Endothelial cell of umbilical vein (primary cell): ENCODE results near the gene SLC12A9. TPM values are rescaled to one million over a fixed set of nuclear protein-coding genes. Genes with fewer than 3 reads are reported as not detected.

Experiments
- BruUV-seq: library from RNA; stranded (reverse); fragments of 400-500 nt; replicated peaks from 2 replicates; lab custom pipeline; 2021; lab: Mats Ljungman, UMichigan
- CTCF ChIA-PET: fragments of 300-600, 350-600 bp; sonication (Branson Sonifier 250); formaldehyde crosslinking; loops from one replicate; lab custom pipeline; 2021; ENCODE audit warnings: antibody characterized with exemption, inconsistent platforms; lab: Charles Lee
- POLR2A ChIA-PET: fragments of 300-600, 350-600 bp; sonication (Branson Sonifier 250); formaldehyde crosslinking; loops from one replicate; lab custom pipeline; 2021; ENCODE audit warnings: antibody characterized with exemption, inconsistent platforms; lab: Charles Lee
- DNase-seq: peaks from one replicate; pipeline ENCODE4 v3.0.0-alpha.2; 2011; ENCODE audit warnings: low read depth, low spot score
- FAIRE-seq: peaks from 2 replicates; lab custom pipeline; 2011; peaks lifted over from hg19 to GRCh38; lab: Jason Lieb, UNC
- H2AFZ ChIP-seq: 2 replicates; pipeline ENCODE4 v1.6.0; 2012; ENCODE audit warnings: low read depth, low read length, control low read depth, inconsistent platforms
- H3K27ac ChIP-seq: 2 replicates; pipeline ENCODE4 v1.5.1; 2011; ENCODE audit warnings: low read depth, mild to moderate bottlenecking, control low read depth, low read length, moderate library complexity; ENCODE audit not compliant: insufficient read depth
- H3K27me3 ChIP-seq, 2 experiments: 2 replicates each; pipeline versions ENCODE4 v1.6.0 to v1.6.1; 2011; ENCODE audit warnings: low read length in 2 of 2, mixed read lengths in 1 of 2; ENCODE audit not compliant: control insufficient read depth in 2 of 2, insufficient read depth in 2 of 2
- H3K36me3 ChIP-seq, 2 experiments: 2 replicates in 1 of 2; 3 replicates in 1 of 2; pipeline ENCODE4 v1.5.1; 2011; ENCODE audit warnings: low read length in 2 of 2, mild to moderate bottlenecking in 1 of 2, moderate library complexity in 1 of 2; ENCODE audit not compliant: control insufficient read depth in 2 of 2, insufficient read depth in 2 of 2; ENCODE audit errors: extremely low read depth in 1 of 2
- H3K4me1 ChIP-seq: 3 replicates; pipeline ENCODE4 v1.5.1; 2011; ENCODE audit warnings: mild to moderate bottlenecking, low read length; ENCODE audit not compliant: control insufficient read depth, insufficient read depth; ENCODE audit errors: extremely low read depth
- H3K4me2 ChIP-seq: 2 replicates; pipeline ENCODE4 v1.6.1; 2011; ENCODE audit warnings: low read length, control low read depth, mixed read lengths; ENCODE audit not compliant: insufficient read depth
- H3K4me3 ChIP-seq, 3 experiments: fragments of 200-600 bp in 1 of 3; sonication (generic), shearing (Covaris generic) in 1 of 3; replicated peaks in 1 of 3; 2 replicates each; pipeline ENCODE4 v1.5.1; 2011 to 2016; ENCODE audit warnings: control low read depth in 3 of 3, low read length in 3 of 3, mild to moderate bottlenecking in 2 of 3, inconsistent platforms in 1 of 3, low read depth in 1 of 3, moderate library complexity in 1 of 3; ENCODE audit not compliant: insufficient read depth in 1 of 3
- H3K79me2 ChIP-seq: 2 replicates; pipeline ENCODE4 v1.6.0; 2012; ENCODE audit warnings: low read length, inconsistent platforms; ENCODE audit not compliant: control insufficient read depth, insufficient read depth
- H3K9ac ChIP-seq: replicated peaks from 2 replicates; pipeline ENCODE3; 2011; ENCODE audit warnings: low read length, control low read depth; ENCODE audit not compliant: insufficient read depth; ENCODE audit errors: extremely low read depth
- H3K9me1 ChIP-seq: replicated peaks from 3 replicates; pipeline ENCODE4 v1.6.0; 2011; ENCODE audit warnings: mild to moderate bottlenecking, low read length; ENCODE audit not compliant: control insufficient read depth, insufficient read depth; ENCODE audit errors: extremely low read depth
- H3K9me3 ChIP-seq: replicated peaks from 2 replicates; pipeline ENCODE4 v1.5.1; 2012; ENCODE audit warnings: low read length, inconsistent platforms; ENCODE audit not compliant: control insufficient read depth, insufficient read depth
- H4K20me1 ChIP-seq: replicated peaks from 2 replicates; pipeline ENCODE3; 2011; ENCODE audit warnings: mild to moderate bottlenecking, low read length; ENCODE audit not compliant: control insufficient read depth, insufficient read depth; ENCODE audit errors: extremely low read depth
- EZH2 ChIP-seq: IDR thresholded peaks from 2 replicates; pipeline ENCODE4 v1.6.1; 2012; ENCODE audit warnings: borderline replicate concordance, low read depth, mild to moderate bottlenecking, moderate library complexity, low read length, inconsistent platforms; ENCODE audit not compliant: severe bottlenecking
- FOS ChIP-seq: IDR thresholded peaks from 2 replicates; pipeline ENCODE4 v1.6.1; 2011; ENCODE audit warnings: mild to moderate bottlenecking, low read length, moderate library complexity, borderline replicate concordance; ENCODE audit not compliant: insufficient read depth
- GATA2 ChIP-seq: IDR thresholded peaks from 2 replicates; pipeline ENCODE4 v1.7.0; 2011; ENCODE audit warnings: low read depth, mild to moderate bottlenecking, moderate library complexity, mixed read lengths, low read length; ENCODE audit not compliant: insufficient read length, insufficient read depth
- JUN ChIP-seq: IDR thresholded peaks from 2 replicates; pipeline ENCODE4 v1.6.1; 2011; ENCODE audit warnings: borderline replicate concordance, low read depth; ENCODE audit not compliant: insufficient read length, insufficient read depth
- MYC ChIP-seq: IDR thresholded peaks from one replicate; pipeline ENCODE4 v1.6.1; 2011; ENCODE audit warnings: mild to moderate bottlenecking, low read depth, low read length
- POLR2A ChIP-seq: IDR thresholded peaks from 2 replicates; pipeline ENCODE4 v1.6.1; 2012; ENCODE audit warnings: low read depth, mild to moderate bottlenecking, control low read depth, low read length
- dilution Hi-C: fragments of 300-500 bp; cut with MboI; formaldehyde crosslinking; loops from one replicate; pipeline ENCODE4 v1.15.0; 2019; ENCODE audit warnings: low sequenced_read_pairs; ENCODE audit not compliant: extremely low pct_ligation_motif_present
- intact Hi-C: fragments of 100-400 bp; cut with micrococcal nuclease; formaldehyde crosslinking; loops from one replicate; pipeline ENCODE4 v1.10.0; 2022
- polyA plus RNA-seq, 4 experiments: library from polyadenylated mRNA; depleted of rRNA in 3 of 4; stranded (reverse) in 3 of 4; unstranded in 1 of 4; fragments of >200 nt; gene quantifications; 2 replicates each; pipeline versions ENCODE4 v1.2.1 to v1.2.3, GENCODE V29; 2011 to 2012; ENCODE audit warnings: missing spikeins in 1 of 4
- total RNA-seq: library from RNA; stranded (reverse); gene quantifications from 2 replicates; pipeline ENCODE4 v1.2.3, GENCODE V29; 2021
- TF ChIP-seq, protein P1 (sequence below), 2 donors: IDR thresholded peaks; 1 replicate in 1 of 2; 2 replicates in 1 of 2; pipeline ENCODE4 v1.5.1; 2011; ENCODE audit warnings: low read length in 2 of 2, mild to moderate bottlenecking in 2 of 2, moderate library complexity in 2 of 2, control low read depth in 1 of 2, inconsistent platforms in 1 of 2, low read depth in 1 of 2; ENCODE audit not compliant: insufficient read depth in 1 of 2; ENCODE audit errors: extremely low read depth in 1 of 2
- TF ChIP-seq, protein P2 (sequence below): IDR thresholded peaks from 2 replicates; pipeline ENCODE4 v1.6.1; 2011; ENCODE audit not compliant: insufficient read depth, insufficient read length

Gene SLC12A9
- total and polyA plus RNA-seq, 2 donors (not counting 3 experiments of a cell fraction or from before 2014, with no cell fraction given) = 35.0 to 37.0 TPM

- no peak overlapping the region for H3K4me3 ChIP-seq
- no peak for TF ChIP-seq POLR2A
- TF ChIP-seq FOS = no peak
- no peak for TF ChIP-seq EZH2
- TF ChIP-seq, protein P1, sequence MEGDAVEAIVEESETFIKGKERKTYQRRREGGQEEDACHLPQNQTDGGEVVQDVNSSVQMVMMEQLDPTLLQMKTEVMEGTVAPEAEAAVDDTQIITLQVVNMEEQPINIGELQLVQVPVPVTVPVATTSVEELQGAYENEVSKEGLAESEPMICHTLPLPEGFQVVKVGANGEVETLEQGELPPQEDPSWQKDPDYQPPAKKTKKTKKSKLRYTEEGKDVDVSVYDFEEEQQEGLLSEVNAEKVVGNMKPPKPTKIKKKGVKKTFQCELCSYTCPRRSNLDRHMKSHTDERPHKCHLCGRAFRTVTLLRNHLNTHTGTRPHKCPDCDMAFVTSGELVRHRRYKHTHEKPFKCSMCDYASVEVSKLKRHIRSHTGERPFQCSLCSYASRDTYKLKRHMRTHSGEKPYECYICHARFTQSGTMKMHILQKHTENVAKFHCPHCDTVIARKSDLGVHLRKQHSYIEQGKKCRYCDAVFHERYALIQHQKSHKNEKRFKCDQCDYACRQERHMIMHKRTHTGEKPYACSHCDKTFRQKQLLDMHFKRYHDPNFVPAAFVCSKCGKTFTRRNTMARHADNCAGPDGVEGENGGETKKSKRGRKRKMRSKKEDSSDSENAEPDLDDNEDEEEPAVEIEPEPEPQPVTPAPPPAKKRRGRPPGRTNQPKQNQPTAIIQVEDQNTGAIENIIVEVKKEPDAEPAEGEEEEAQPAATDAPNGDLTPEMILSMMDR (IDR thresholded peaks at IDR 0.05; ENCODE audit: extremely low read depth in 1 of 2, insufficient read depth in 1 of 2, low read depth in 1 of 2, low read length in 2 of 2) = no peak
- no peak for TF ChIP-seq GATA2
- TF ChIP-seq MYC = no peak
- TF ChIP-seq JUN = no peak
- TF ChIP-seq, protein P2, sequence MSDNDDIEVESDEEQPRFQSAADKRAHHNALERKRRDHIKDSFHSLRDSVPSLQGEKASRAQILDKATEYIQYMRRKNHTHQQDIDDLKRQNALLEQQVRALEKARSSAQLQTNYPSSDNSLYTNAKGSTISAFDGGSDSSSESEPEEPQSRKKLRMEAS = no peak
- no peak overlapping the region for H3K4me2 ChIP-seq
- POLR2A ChIA-PET = interaction anchor here (0.7 kb wide), 4 partner anchors 10 to 379 kb away, joined by 3 to 4 read pairs (median 4); no protein-coding TSS in a partner anchor
- peaks cover 3% of the 10 kb centered on the region for H4K20me1 ChIP-seq
- H3K9me1 ChIP-seq = no peaks in the 10 kb centered on the region
- dilution Hi-C loops = no loop called here
- FAIRE-seq (no peak), DNase-seq (no peak)
- no peak overlapping the region for H2AFZ ChIP-seq
- peaks cover 13% of the 10 kb centered on the region for H3K79me2 ChIP-seq
- intact Hi-C loops = no loop called here
- no TSS peak for BruUV-seq
- no peak overlapping the region for H3K27ac ChIP-seq
- peaks cover 37 to 76% of the 10 kb centered on the region in 2 experiments for H3K36me3 ChIP-seq
- H3K4me1 ChIP-seq = peaks cover under 1% of the 10 kb centered on the region
- H3K9me3 ChIP-seq = no peaks in the 10 kb centered on the region
- no peaks in the 10 kb centered on the region for H3K27me3 ChIP-seq
- CTCF ChIA-PET = interaction anchor here (1.3 to 2.9 kb wide), 4 partner anchors 11 to 106 kb away, joined by 4 to 14 read pairs (median 5); partner anchors contain the start of genes POP7 and SLC12A9
- H3K9ac ChIP-seq = no peak overlapping the region
These were observed 41.0 kb upstream of the SLC12A9 start for GRCh38 chr7:100811480-100811879.
